Smooth muscle cell (in vitro differentiated cells): ENCODE results near the gene BMP5. TPM values are rescaled to one million over a fixed set of nuclear protein-coding genes. Genes with fewer than 3 reads are reported as not detected.

ENCODE experiments used
- DNase-seq: peaks from one replicate; lab custom pipeline; 2025; ENCODE audit not compliant: unreplicated experiment; lab: John Stamatoyannopoulos, UW
- H2AFZ ChIP-seq: fragments of 200-600 bp; sonication (generic); 2 replicates; pipeline ENCODE4 v1.6.0; 2016; ENCODE audit warnings: antibody characterized with exemption, low read depth, mild to moderate bottlenecking
- H3F3A ChIP-seq: fragments of 200-600 bp; sonication (generic); 2 replicates; pipeline ENCODE4 v1.6.0; 2017; ENCODE audit warnings: antibody characterized with exemption, low read depth
- H3K27ac ChIP-seq: fragments of 200-600 bp; sonication (generic); 2 replicates; pipeline ENCODE4 v1.5.1; 2016; ENCODE audit warnings: low read depth, mild to moderate bottlenecking
- H3K27me3 ChIP-seq: fragments of 200-600 bp; sonication (generic); 2 replicates; pipeline ENCODE4 v1.6.1; 2016; ENCODE audit warnings: low read depth, mild to moderate bottlenecking
- H3K36me3 ChIP-seq: fragments of 200-600 bp; sonication (generic); 2 replicates; pipeline ENCODE4 v1.5.1; 2016; ENCODE audit warnings: low read depth
- H3K4me1 ChIP-seq: fragments of 200-600 bp; sonication (generic); 2 replicates; pipeline ENCODE4 v1.5.1; 2016; ENCODE audit warnings: low read depth
- H3K4me2 ChIP-seq: fragments of 200-600 bp; sonication (generic); 2 replicates; pipeline ENCODE4 v1.6.0; 2016; ENCODE audit warnings: mild to moderate bottlenecking
- H3K4me3 ChIP-seq: fragments of 200-600 bp; sonication (generic); 2 replicates; pipeline ENCODE4 v1.5.1; 2016; ENCODE audit warnings: mild to moderate bottlenecking
- H3K79me2 ChIP-seq: fragments of 200-600 bp; sonication (generic); 2 replicates; pipeline ENCODE4 v1.6.0; 2016; ENCODE audit warnings: low read depth, mild to moderate bottlenecking
- H3K9ac ChIP-seq: fragments of 200-600 bp; sonication (generic); 2 replicates; pipeline ENCODE4 v1.6.0; 2016; ENCODE audit warnings: low read depth
- H3K9me3 ChIP-seq: fragments of 200-600 bp; sonication (generic); replicated peaks from 2 replicates; pipeline ENCODE4 v1.5.1; 2016; ENCODE audit warnings: low read depth
- H4K20me1 ChIP-seq: fragments of 200-600 bp; sonication (generic); 2 replicates; pipeline ENCODE4 v1.6.0; 2016; ENCODE audit warnings: low read depth
- CTCF ChIP-seq: fragments of 200-600 bp; sonication (generic); IDR thresholded peaks from 2 replicates; pipeline ENCODE4 v1.5.1; 2017; ENCODE audit warnings: borderline replicate concordance, mild to moderate bottlenecking, antibody characterized with exemption; ENCODE audit not compliant: insufficient read depth, poor library complexity, severe bottlenecking
- WGBS: methylation state at CpG from one replicate; pipeline ENCODE4 v1.1.7; 2016; ENCODE audit warnings: low lambda C conversion rate; 5-methylcytosine and 5-hydroxymethylcytosine counted together
- polyA plus RNA-seq: library from polyadenylated mRNA; unstranded; fragments of >200 nt; fragmentation: Nextera tagmentation; extraction: Ambion mirVana; gene quantifications from 2 replicates; pipeline ENCODE4 v1.2.1, GENCODE V29; 2016
- total RNA-seq: library from RNA; depleted of rRNA; stranded (reverse); fragments of >200 nt; gene quantifications from 2 replicates; pipeline ENCODE4 v1.2.3, GENCODE V29; 2014

The BMP5 gene
- total and polyA plus RNA-seq, 2 experiments from 2014 or later = 0.07 to 3.5 TPM

- Histone ChIP-seq H3K4me1 (peaks cover 41% of the 10 kb centered on the region), H3K9me3 (no peaks in the 10 kb centered on the region), H3K27ac (peak overlapping the region; percentile 32), H3K27me3 (no peaks in the 10 kb centered on the region), H3K36me3 (no peaks in the 10 kb centered on the region), H4K20me1 (no peaks in the 10 kb centered on the region), H2AFZ (no peak overlapping the region), H3K4me2 (no peak overlapping the region), H3K4me3 (no peak overlapping the region), H3K79me2 (no peaks in the 10 kb centered on the region), H3K9ac (no peak overlapping the region), H3F3A (peaks cover 13% of the 10 kb centered on the region)
- TF ChIP-seq CTCF = no peak
- DNase-seq = no peak
- 67% methylated on average over 1 of the region's 1 CpG for WGBS
Measured at GRCh38 chr6:55826941-55827340, 48.4 kb downstream of the BMP5 start.

GRCh38 chr6:55825402-55826051, 49.9 kb downstream of the BMP5 start:
- no peak overlapping the region for H3K9ac ChIP-seq
- H3K79me2 ChIP-seq = no peaks in the 10 kb centered on the region
- no peaks in the 10 kb centered on the region for H3K9me3 ChIP-seq
- peak overlapping the region; percentile 68 for H3K4me2 ChIP-seq
- peak overlapping the region; percentile 67 for H3K27ac ChIP-seq
- H3F3A ChIP-seq = peaks cover 13% of the 10 kb centered on the region
- no peak overlapping the region for H2AFZ ChIP-seq
- no peaks in the 10 kb centered on the region for H3K27me3 ChIP-seq
- no peaks in the 10 kb centered on the region for H4K20me1 ChIP-seq
- H3K4me1 ChIP-seq = peaks cover 41% of the 10 kb centered on the region
- no peak for DNase-seq
- no peak for TF ChIP-seq CTCF
- H3K4me3 ChIP-seq = peak overlapping the region; percentile 9
- H3K36me3 ChIP-seq = no peaks in the 10 kb centered on the region

- Histone ChIP-seq H2AFZ (no peak overlapping the region), H3K4me3 (no peak overlapping the region), H3K27ac (no peak overlapping the region), H3K9ac (no peak overlapping the region), H3K27me3 (no peaks in the 10 kb centered on the region), H3K4me1 (peaks cover 33% of the 10 kb centered on the region), H4K20me1 (no peaks in the 10 kb centered on the region), H3F3A (peaks cover 13% of the 10 kb centered on the region), H3K79me2 (no peaks in the 10 kb centered on the region), H3K9me3 (no peaks in the 10 kb centered on the region), H3K4me2 (peak overlapping the region; percentile 3), H3K36me3 (no peaks in the 10 kb centered on the region)
- TF ChIP-seq CTCF = no peak
- 60% methylated on average over 2 of the region's 2 CpGs for WGBS
- DNase-seq = no peak
Measured at GRCh38 chr6:55822815-55823214, 52.6 kb downstream of the BMP5 start.

- no peaks in the 10 kb centered on the region for H3K27me3 ChIP-seq
- no peaks in the 10 kb centered on the region for H3K36me3 ChIP-seq
- H4K20me1 ChIP-seq = no peaks in the 10 kb centered on the region
- H3F3A ChIP-seq = peaks cover 13% of the 10 kb centered on the region
- H3K4me3 ChIP-seq = no peak overlapping the region
- peaks cover 28% of the 10 kb centered on the region for H3K4me1 ChIP-seq
- no peak overlapping the region for H3K27ac ChIP-seq
- no peak for TF ChIP-seq CTCF
- no peaks in the 10 kb centered on the region for H3K9me3 ChIP-seq
- H3K9ac ChIP-seq = no peak overlapping the region
- DNase-seq = no peak
- no peak overlapping the region for H3K4me2 ChIP-seq
- 72% methylated on average over 2 of the region's 2 CpGs for WGBS
- H3K79me2 ChIP-seq = no peaks in the 10 kb centered on the region
- no peak overlapping the region for H2AFZ ChIP-seq
Measured at GRCh38 chr6:55822005-55822404, 53.4 kb downstream of the BMP5 start.
